GM18909 (cell line): ENCODE results near the gene MRPL52.

Experiments
- ATAC-seq: cut with Tn5 transposase; IDR thresholded peaks from one replicate; pipeline ENCODE4 v1.9.1; 2021; ENCODE audit warnings: mild to moderate bottlenecking; ENCODE audit not compliant: unreplicated experiment, poor library complexity

Gene MRPL52

GRCh38 chr14:22878271-22879246 lies 48.9 kb downstream of the MRPL52 start:
- no peak for ATAC-seq

- ATAC-seq: no peak
Observed at GRCh38 chr14:22882064-22882463, 52.4 kb downstream of the MRPL52 start.

- no peak for ATAC-seq
Observed at GRCh38 chr14:22882529-22883172, 53.0 kb downstream of the MRPL52 start.

- ATAC-seq: no peak
Observed at GRCh38 chr14:22883173-22883976, 53.7 kb downstream of the MRPL52 start, which contains the start of gene REM2. Gene REM2 (plus strand): TSS chr14:22883222. CDS start chr14:22883288, 66 bp downstream.

GRCh38 chr14:22884076-22884737 lies 54.5 kb downstream of the MRPL52 start:
- no peak for ATAC-seq
